Aorta (tissue), 5 donors: ENCODE measurements around the gene KIFBP. TPM values are rescaled to one million over a fixed set of nuclear protein-coding genes. Genes with fewer than 3 reads are reported as not detected.

ENCODE experiments used
- ATAC-seq: fragments of 200-7000 bp; cut with Tn5 transposase; one replicate; pipeline ENCODE4 v1.9.1; 2022; ENCODE audit warnings: moderate library complexity; ENCODE audit not compliant: low FRiP score
- DNase-seq, 2 donors: peaks; one replicate each; pipeline ENCODE4 v3.0.0-alpha.2; 2020
- H3K27ac ChIP-seq, 2 donors: one replicate each; pipeline ENCODE4 v1.5.1; 2013; ENCODE audit warnings: low read length in 2 of 2, mild to moderate bottlenecking in 2 of 2, moderate library complexity in 2 of 2, control low read depth in 1 of 2, inconsistent platforms in 1 of 2, low read depth in 1 of 2
- H3K27me3 ChIP-seq, 2 donors: one replicate each; pipeline ENCODE4 v1.6.1; 2013; ENCODE audit warnings: control low read depth in 1 of 2, low read length in 1 of 2, mild to moderate bottlenecking in 1 of 2, moderate library complexity in 1 of 2; ENCODE audit not compliant: insufficient read depth in 2 of 2, control insufficient read depth in 1 of 2
- H3K36me3 ChIP-seq, 2 donors: one replicate each; pipeline ENCODE4 v1.6.1; 2013; ENCODE audit warnings: control low read depth in 1 of 2, low read length in 1 of 2, mild to moderate bottlenecking in 1 of 2; ENCODE audit not compliant: insufficient read depth in 2 of 2, control insufficient read depth in 1 of 2
- H3K4me1 ChIP-seq, 2 donors: one replicate each; pipeline ENCODE4 v1.6.1; 2013; ENCODE audit warnings: low read length in 2 of 2, control low read depth in 1 of 2, mild to moderate bottlenecking in 1 of 2, moderate library complexity in 1 of 2; ENCODE audit not compliant: insufficient read depth in 2 of 2, control insufficient read depth in 1 of 2
- H3K4me3 ChIP-seq, 2 donors: one replicate each; pipeline ENCODE4 v1.5.1; 2013; ENCODE audit warnings: low read length in 2 of 2, control low read depth in 1 of 2, mild to moderate bottlenecking in 1 of 2
- H3K9me3 ChIP-seq: one replicate; pipeline ENCODE4 v1.6.1; 2013; ENCODE audit warnings: mild to moderate bottlenecking, low read length; ENCODE audit not compliant: control insufficient read depth
- WGBS, 2 donors: extraction: QIAGEN DNeasy Blood & Tissue Kit; methylation state at CpG; one replicate each; pipeline ENCODE4 v1.1.7; 2013; 5-methylcytosine and 5-hydroxymethylcytosine counted together
- intact Hi-C, 2 donors: fragments of 100-400 bp; cut with DNase I; formaldehyde crosslinking; loops; one replicate each; pipeline versions ENCODE4 v1.14.2 to v1.15.0; 2022
- polyA plus RNA-seq, 2 donors: library from polyadenylated mRNA; stranded (reverse); fragments of 200-250 nt; gene quantifications; one replicate each; pipeline ENCODE4 v1.2.3, GENCODE V29; 2013
- total RNA-seq, 2 donors: library from RNA; stranded (reverse); fragmentation: NEBNext Ultra II Directional; extraction: Animal tissue kit (Norgen Biotek cat#: 25700); gene quantifications; one replicate each; pipeline ENCODE4 v1.2.1, GENCODE V29; 2021
- donor health status: healthy with polysubstance abuse.
- donor health status: Bipolar disorder and iron deficiency.
- donor health status: DM: no; HTN: no; CAD: no.
- donor health status: DM: no; HTN: no; CAD: no.
- donor health status: DM: yes; HTN: yes; CAD: no.

Gene KIFBP
- total and polyA plus RNA-seq, 4 donors = 19.0 to 28.4 (median 25.3) TPM

DNA sequence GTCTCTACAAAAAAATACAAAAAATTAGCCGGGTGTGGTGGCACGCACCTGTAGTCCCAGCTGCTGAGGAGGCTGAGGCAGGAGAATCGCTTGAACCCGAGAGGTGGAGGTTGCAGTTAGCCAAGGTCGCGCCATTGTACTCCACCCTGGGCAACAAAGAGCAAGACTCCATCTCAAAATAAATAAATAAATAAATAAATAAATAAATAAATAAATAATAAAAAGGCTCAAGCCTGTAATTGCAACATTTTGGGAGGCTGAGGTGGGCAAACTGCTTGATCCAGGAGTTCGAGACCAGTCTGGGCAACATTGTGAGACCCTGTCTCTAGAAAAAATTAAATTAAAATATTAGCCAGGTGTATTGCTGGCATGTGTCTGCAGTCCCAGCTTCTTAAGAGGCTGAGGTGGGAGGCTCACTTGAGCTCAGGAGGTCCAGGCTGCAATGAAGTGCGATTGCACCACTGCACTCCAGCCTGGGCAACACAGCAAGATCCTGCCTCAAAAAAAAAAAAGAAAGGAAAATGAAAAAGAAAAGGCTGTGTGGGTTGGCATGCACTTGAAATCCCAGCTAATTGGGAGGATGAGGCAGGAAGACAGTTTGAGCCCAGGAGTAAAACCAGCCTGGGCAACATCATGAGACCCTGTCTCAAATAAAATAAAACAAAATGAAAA, 71.7 kb downstream of the KIFBP start:
- WGBS, 2 donors = 94 to 96% methylated on average over 8 of the region's 8 CpGs
- H3K27ac ChIP-seq = no peak overlapping the region
- no peak for ATAC-seq

DNA sequence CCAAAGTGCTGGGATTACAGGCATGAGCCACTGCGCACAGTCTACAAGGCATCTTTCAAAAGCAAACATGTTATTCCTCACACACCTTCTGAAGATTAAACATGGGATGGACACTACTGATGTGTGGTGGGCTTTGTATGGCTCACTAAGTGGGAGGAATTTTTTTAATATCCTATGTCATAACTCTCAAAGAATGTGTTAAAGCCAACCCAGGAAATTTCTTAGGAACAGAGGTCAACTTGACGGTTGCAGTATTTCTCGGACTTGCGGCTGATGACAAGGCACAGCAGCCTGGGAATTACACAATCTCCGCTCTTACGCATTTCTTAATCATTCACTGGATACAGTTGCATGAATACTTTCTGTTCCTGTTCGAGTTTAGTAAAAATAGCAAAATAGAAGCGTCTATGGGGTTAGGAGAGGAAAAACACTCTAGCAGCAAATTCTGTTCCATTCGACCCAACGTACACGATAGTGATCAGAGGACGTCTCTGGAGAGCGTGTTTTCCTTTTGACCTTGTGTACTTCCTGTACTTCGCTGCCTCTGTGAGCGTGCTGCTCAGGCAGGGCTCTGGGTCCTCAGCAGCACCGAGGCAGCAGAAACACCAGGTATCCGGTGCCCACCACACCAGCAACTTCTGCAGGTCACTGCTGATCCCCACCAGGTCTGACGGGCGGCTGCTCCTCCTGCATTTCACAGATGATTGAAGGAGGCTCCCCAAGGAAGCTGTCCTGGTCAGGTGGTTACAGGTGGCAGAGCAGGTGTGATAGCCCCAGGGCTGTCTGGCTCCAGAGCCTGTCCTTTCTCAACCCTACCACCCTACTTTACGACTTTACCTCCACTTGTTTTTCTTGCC, 72.9 kb downstream of the KIFBP start:
- 16% methylated on average over 20 of the region's 20 CpGs for WGBS, 2 donors
- Histone ChIP-seq H3K27me3 (no peaks in the 10 kb centered on the region), H3K9me3 (no peaks in the 10 kb centered on the region), H3K36me3 (no peaks in the 10 kb centered on the region), H3K4me3 (no peak overlapping the region), H3K27ac (peak overlapping the region; percentile 34 to 79), H3K4me1 (no peaks in the 10 kb centered on the region)
- DNase-seq (peak in 1 of 2 donors; percentile 74), ATAC-seq (peak; percentile 91)
- intact Hi-C loops = no loop called here

More for the DNA sequence above, 71.7 kb downstream of the KIFBP start:
- H3K36me3 ChIP-seq = no peaks in the 10 kb centered on the region
- intact Hi-C loops = no loop called here
- DNase-seq = no peak
- no peaks in the 10 kb centered on the region for H3K9me3 ChIP-seq
- no peak overlapping the region for H3K4me3 ChIP-seq
- no peaks in the 10 kb centered on the region for H3K4me1 ChIP-seq
- H3K27me3 ChIP-seq = no peaks in the 10 kb centered on the region

DNA sequence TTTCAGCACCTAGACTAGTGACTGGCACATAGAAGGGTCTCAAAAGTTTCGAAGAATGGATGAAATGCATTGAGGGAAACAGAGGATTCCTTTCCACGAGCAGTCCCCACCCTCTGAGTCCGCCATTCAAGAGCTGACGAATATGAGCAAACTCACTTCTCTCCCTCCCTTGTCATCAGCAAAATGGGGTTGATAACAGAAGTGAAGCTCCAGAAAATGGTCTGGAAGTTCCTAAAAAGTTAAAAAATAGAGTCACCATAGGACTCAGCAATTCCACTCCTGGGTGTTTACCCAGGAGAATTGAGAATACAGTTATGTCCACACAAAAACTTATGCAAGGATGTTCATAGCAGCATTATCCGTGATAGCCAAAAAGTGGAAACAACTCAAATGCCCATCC, 74.3 kb downstream of the KIFBP start:
- DNase-seq = no peak
- no peak overlapping the region for H3K27ac ChIP-seq
- H3K4me3 ChIP-seq = no peak overlapping the region
- WGBS, 2 donors = 92% methylated on average over 5 of the region's 5 CpGs
- no peaks in the 10 kb centered on the region for H3K9me3 ChIP-seq
- H3K4me1 ChIP-seq = no peaks in the 10 kb centered on the region
- H3K27me3 ChIP-seq = no peaks in the 10 kb centered on the region
- intact Hi-C loops = no loop called here
- H3K36me3 ChIP-seq = no peaks in the 10 kb centered on the region
- ATAC-seq = no peak

DNA sequence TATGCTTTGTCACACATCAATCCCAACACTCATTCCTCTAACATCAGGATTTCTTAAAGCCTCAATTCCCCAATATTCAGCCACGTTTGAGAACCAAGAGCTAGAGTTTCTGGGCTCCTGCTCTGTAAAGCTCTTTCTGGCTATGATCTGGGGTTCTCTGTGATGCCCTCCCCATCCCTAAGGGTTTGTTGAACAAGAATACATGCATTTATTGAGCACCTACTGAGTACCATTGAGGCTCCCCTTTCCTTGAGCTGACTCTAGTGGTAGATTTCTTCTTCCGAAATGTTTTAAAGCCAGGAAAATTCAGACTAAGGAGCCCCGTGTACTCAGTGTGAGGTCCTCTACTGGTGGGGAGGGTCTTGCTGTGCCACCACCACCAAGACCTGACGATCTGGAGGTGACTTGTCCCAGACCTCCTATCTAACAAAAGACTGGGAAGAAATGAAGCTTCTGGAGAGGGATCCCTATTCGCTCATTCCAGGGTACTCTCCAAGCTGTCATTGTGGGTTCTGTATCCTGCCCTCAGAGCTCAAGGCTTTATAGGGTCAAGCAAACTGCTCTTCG, 76.2 kb downstream of the KIFBP start:
- H3K9me3 ChIP-seq = no peaks in the 10 kb centered on the region
- intact Hi-C loops = no loop called here
- ATAC-seq (no peak), DNase-seq (no peak)
- H3K4me1 ChIP-seq = no peaks in the 10 kb centered on the region
- no peaks in the 10 kb centered on the region for H3K36me3 ChIP-seq
- no peak overlapping the region for H3K4me3 ChIP-seq
- no peaks in the 10 kb centered on the region for H3K27me3 ChIP-seq
- H3K27ac ChIP-seq = peak overlapping the region in 1 of 2 donors; percentile 32
- 82 to 87% methylated on average over 6 of the region's 6 CpGs for WGBS, 2 donors

DNA sequence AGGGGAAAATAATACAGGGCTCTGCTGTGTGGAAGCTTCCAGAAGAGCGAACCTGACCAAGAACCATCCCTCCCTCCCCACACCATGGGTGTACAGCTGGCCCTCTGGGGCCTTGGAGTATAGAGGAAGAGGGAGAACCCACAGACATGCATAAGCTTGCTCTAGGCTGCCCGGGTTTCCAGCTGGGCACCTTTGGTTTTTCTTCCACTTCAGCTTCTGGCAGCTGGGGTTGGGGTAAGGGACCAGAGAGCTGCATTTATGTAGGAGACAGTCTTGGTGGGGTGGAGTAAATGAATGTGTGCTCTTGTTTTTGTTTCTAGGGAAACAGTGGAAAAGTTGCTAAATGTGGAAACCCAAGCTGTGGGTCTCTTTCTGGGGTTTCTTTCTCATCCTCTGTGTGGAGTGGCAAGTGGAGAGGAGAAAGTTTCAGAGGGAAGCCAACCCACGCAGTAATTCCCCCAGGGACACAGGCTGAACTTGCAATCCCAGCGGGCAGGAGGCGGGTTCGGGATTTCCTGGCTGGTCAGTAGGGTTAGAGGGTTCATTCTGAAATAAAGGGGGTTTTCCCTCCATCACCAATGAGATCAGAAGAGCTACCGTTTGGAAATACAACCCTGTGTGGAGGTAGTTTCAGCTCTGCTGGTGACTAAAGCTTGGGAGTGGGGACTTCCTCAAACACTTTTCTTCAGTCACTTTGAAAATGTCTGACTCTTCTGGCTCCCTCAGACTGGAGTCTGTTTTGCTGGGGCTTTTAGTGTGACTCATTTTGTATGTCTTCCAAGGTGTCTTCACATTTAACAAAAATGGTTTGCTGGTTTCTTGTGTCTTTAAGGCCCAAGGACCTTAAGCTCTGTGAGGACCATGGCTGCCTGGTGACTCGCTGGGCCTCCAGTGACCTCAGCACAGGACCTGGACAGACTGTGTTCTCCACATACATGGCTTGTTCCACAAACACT, 77.1 kb downstream of the KIFBP start:
- Histone ChIP-seq H3K9me3 (no peaks in the 10 kb centered on the region), H3K36me3 (no peaks in the 10 kb centered on the region), H3K27ac (peak overlapping the region in 1 of 2 donors; percentile 32), H3K27me3 (no peaks in the 10 kb centered on the region), H3K4me1 (no peaks in the 10 kb centered on the region), H3K4me3 (no peak overlapping the region)
- 38 to 41% methylated on average over 8 of the region's 8 CpGs for WGBS, 2 donors
- DNase-seq (peak; percentile 80 to 86), ATAC-seq (peak; percentile 38)
- intact Hi-C loops = no loop called here

Other genes starting within 250 kb of the KIFBP start
- under 1 TPM; 0.27 to 0.39 TPM for gene STOX1, start 161.3 kb upstream of the KIFBP start, total RNA-seq
- gene STOX1, start 161.3 kb upstream of the KIFBP start, polyA plus RNA-seq = not detected
- gene DDX50, start 87.5 kb upstream of the KIFBP start, total RNA-seq = 10 to 100 TPM; 32.0 to 36.5 TPM
- 10 to 100 TPM; 34.0 to 39.8 TPM for gene DDX50, start 87.5 kb upstream of the KIFBP start, polyA plus RNA-seq
- 10 to 100 TPM; 34.9 to 52.4 TPM for gene DDX21, start 32.6 kb upstream of the KIFBP start, total RNA-seq
- gene DDX21, start 32.6 kb upstream of the KIFBP start, polyA plus RNA-seq = 10 to 100 TPM; 13.7 to 22.0 TPM
- gene SRGN, start 99.3 kb downstream of the KIFBP start, total RNA-seq = 100 to 1,000 TPM; 168 to 230 TPM
- 100 to 1,000 TPM; 121 to 176 TPM for gene SRGN, start 99.3 kb downstream of the KIFBP start, polyA plus RNA-seq
- gene VPS26A, start 135.4 kb downstream of the KIFBP start, total RNA-seq = 10 to 100 TPM; 47.4 to 49.2 TPM
- gene VPS26A, start 135.4 kb downstream of the KIFBP start, polyA plus RNA-seq = 10 to 100 TPM; 31.9 to 42.4 TPM
- 10 to 100 TPM; 21.4 to 28.2 TPM for gene SUPV3L1, start 191.4 kb downstream of the KIFBP start, total RNA-seq
- gene SUPV3L1, start 191.4 kb downstream of the KIFBP start, polyA plus RNA-seq = 10 to 100 TPM; 15.8 to 76.3 TPM
- gene HKDC1, start 231.5 kb downstream of the KIFBP start, total RNA-seq = not detected
- gene HKDC1, start 231.5 kb downstream of the KIFBP start, polyA plus RNA-seq = 1 to 10 TPM in 1 of 2 donors, not detected in 1; 3.1 TPM